Measurements from ENCODE around the gene TRPM5.

The TRPM5 gene

GRCh38 chr11:2451916-2452315 is 7.6 kb upstream of the TRPM5 start:
- DNase-seq: no peak

- DNase-seq: no peak
Observed at GRCh38 chr11:2451336-2451735, 7.0 kb upstream of the TRPM5 start.

GRCh38 chr11:2450321-2451041 is 6.2 kb upstream of the TRPM5 start:
- DNase-seq: no peak

GRCh38 chr11:2449548-2450320 is 5.4 kb upstream of the TRPM5 start:
- no peak for DNase-seq

GRCh38 chr11:2448661-2449547 is 4.6 kb upstream of the TRPM5 start:
- no peak for DNase-seq

GRCh38 chr11:2447951-2448650 is 3.8 kb upstream of the TRPM5 start:
- no peak for DNase-seq

GRCh38 chr11:2447253-2447950 is 3.1 kb upstream of the TRPM5 start:
- no peak for DNase-seq

- DNase-seq: no peak
Observed at GRCh38 chr11:2446590-2447252, 2.4 kb upstream of the TRPM5 start.

GRCh38 chr11:2445746-2446551 is 1.6 kb upstream of the TRPM5 start:
- no peak for DNase-seq

GRCh38 chr11:2444821-2445745 is 769 bp upstream of the TRPM5 start, which contains the start of gene KCNQ1:
Gene KCNQ1 (plus strand): TSS chr11:2445008. CDS start chr11:2445099, 91 bp downstream.
- DNase-seq: peak; percentile 31 to 33

GRCh38 chr11:2443406-2443805 is 908 bp downstream of the TRPM5 start:
- no peak for DNase-seq

- DNase-seq: no peak
Observed at GRCh38 chr11:2442589-2442988, 1.7 kb downstream of the TRPM5 start.

GRCh38 chr11:2441171-2441570 is 3.1 kb downstream of the TRPM5 start:
- DNase-seq: no peak

- DNase-seq: no peak
Observed at GRCh38 chr11:2440646-2441045, 3.7 kb downstream of the TRPM5 start.

- no peak for DNase-seq
Observed at GRCh38 chr11:2439820-2440219, 4.5 kb downstream of the TRPM5 start.

- no peak for DNase-seq
Observed at GRCh38 chr11:2437516-2437915, 6.8 kb downstream of the TRPM5 start.

- DNase-seq: no peak
Observed at GRCh38 chr11:2436521-2437031, 7.7 kb downstream of the TRPM5 start.

GRCh38 chr11:2436013-2436520 is 8.2 kb downstream of the TRPM5 start:
- DNase-seq: no peak
